AG10803 (cell line): Measurements from ENCODE around the gene TYRP1.

ENCODE experiments used
- DNase-seq: peaks from one replicate; pipeline ENCODE4 v3.0.0; 2010; ENCODE audit warnings: low read depth
- H3K4me3 ChIP-seq: 2 replicates; pipeline ENCODE4 v1.5.1; 2011; ENCODE audit warnings: mild to moderate bottlenecking, low read length, control low read depth
- TF ChIP-seq, protein P1 (sequence below): conservative IDR thresholded peaks from 2 replicates; pipeline ENCODE4 v1.5.1; 2011; ENCODE audit warnings: mild to moderate bottlenecking, low read length, control low read depth, inconsistent platforms

The TYRP1 gene

GRCh38 chr9:12730198-12730597 is 37.0 kb downstream of the TYRP1 start:
- no peak overlapping the region for H3K4me3 ChIP-seq
- TF ChIP-seq, protein P1, sequence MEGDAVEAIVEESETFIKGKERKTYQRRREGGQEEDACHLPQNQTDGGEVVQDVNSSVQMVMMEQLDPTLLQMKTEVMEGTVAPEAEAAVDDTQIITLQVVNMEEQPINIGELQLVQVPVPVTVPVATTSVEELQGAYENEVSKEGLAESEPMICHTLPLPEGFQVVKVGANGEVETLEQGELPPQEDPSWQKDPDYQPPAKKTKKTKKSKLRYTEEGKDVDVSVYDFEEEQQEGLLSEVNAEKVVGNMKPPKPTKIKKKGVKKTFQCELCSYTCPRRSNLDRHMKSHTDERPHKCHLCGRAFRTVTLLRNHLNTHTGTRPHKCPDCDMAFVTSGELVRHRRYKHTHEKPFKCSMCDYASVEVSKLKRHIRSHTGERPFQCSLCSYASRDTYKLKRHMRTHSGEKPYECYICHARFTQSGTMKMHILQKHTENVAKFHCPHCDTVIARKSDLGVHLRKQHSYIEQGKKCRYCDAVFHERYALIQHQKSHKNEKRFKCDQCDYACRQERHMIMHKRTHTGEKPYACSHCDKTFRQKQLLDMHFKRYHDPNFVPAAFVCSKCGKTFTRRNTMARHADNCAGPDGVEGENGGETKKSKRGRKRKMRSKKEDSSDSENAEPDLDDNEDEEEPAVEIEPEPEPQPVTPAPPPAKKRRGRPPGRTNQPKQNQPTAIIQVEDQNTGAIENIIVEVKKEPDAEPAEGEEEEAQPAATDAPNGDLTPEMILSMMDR, result no peak
- no peak for DNase-seq

- no peak overlapping the region for H3K4me3 ChIP-seq
- no peak for DNase-seq
- TF ChIP-seq, protein P1, result no peak
These were observed 37.7 kb downstream of the TYRP1 start for GRCh38 chr9:12730927-12731326.

DNA sequence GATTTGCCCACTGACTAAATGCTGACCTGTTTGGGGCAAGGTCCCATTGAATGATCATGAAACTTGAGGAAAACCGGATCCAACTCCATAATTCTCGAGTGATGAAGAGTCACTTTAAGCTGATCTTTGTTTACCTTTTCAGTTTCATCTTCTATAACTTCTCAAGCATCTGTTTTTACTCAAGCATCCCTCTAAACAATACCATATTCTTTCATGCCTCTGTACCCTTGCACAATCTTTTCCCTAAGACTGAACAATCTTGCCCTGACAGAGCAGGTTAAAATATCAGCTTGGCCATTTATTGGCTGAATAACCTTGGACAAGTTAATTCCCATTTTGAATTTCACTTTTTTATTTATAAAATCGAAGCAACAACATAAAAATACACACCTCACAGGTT is 39.8 kb downstream of the TYRP1 start:
- DNase-seq, result peak; percentile 28
- no peak overlapping the region for H3K4me3 ChIP-seq
- TF ChIP-seq, protein P1, result no peak

- no peak for DNase-seq
- H3K4me3 ChIP-seq, result no peak overlapping the region
- TF ChIP-seq, protein P1, result no peak
These were observed 42.5 kb downstream of the TYRP1 start for GRCh38 chr9:12735665-12736064.

DNA sequence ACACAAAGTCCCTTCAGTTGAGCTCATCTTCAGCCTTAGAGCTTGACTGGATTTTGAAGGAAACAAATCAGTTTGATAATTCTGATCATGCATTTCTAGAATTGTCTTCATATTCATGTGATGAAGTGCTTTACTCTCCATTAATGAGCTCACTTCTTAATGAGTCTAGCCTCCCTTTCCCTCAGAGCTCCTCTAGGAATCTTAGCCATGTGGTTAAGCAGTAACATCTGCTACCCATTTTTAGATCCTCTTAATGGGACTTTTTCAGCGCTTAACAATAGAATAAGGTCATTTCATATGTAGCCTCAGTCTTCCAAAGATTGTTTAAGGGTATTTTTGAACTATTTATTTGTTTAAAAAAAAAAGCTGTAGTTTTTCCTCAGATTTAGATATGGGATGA is 44.7 kb downstream of the TYRP1 start:
- H3K4me3 ChIP-seq, result no peak overlapping the region
- TF ChIP-seq, protein P1, result no peak
- DNase-seq, result peak; percentile 54

DNA sequence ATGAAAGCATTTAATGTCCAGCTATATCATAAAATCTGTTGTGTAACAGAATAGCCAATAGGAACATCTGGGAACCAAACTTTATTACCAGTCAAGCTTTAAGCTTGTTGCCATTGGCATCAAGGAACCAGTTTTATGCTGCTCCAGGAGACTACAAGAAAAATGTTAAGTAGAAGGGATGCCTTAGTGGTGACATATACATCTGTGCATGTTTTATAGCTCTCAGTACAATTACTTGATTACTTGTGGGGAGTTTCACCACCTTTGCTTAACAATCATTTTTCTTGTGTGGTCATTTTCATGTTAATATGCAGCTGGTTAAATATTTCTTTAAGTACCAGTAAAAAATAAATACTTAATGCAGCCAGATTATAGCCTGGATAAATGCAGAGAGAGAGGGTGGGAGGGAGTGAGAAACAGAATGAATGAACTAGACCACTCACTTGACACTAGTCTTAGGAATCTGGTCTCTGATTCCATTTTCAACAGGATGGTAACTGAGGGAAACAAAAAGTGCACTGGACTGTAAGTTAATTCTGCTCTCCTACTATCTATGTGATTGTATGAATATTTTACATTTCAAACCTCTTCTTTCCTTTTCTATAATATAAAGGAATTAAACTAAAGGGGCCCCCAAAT is 45.9 kb downstream of the TYRP1 start:
- H3K4me3 ChIP-seq, result no peak overlapping the region
- peak; percentile 73 for DNase-seq
- TF ChIP-seq, protein P1, result no peak

DNA sequence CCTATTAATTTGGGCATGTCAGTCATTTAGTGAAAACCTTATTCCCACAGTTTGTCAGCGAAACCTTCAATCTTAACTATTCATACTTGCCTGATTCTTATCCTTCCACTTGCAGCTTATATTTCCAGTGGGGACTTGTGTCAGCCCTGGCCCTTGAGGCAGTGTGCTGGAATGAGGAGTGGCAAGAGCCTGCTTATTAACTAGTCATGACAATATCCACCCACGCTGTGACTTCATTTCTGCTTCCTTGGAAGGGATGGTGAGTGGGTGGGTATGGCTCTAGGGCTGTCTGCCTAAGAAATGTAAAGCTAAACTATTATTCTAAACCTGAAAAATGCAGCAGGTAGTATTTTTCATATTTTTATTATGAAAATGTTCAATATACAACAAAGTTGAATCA is 47.7 kb downstream of the TYRP1 start:
- DNase-seq, result no peak
- no peak overlapping the region for H3K4me3 ChIP-seq

More for the DNA sequence above, 47.7 kb downstream of the TYRP1 start:
- TF ChIP-seq, protein P1, result no peak
